GM23248 (cell line): ENCODE measurements around the gene GALNT2. TPM values are rescaled to one million over a fixed set of nuclear protein-coding genes. Genes with fewer than 3 reads are reported as not detected.

ENCODE experiments used
- DNase-seq: peaks from one replicate; pipeline ENCODE4 v3.0.0-alpha.2; 2015
- H2AFZ ChIP-seq: fragments of 200-600 bp; sonication (generic); 2 replicates; pipeline ENCODE4 v1.6.1; 2016; ENCODE audit warnings: antibody characterized with exemption
- H3F3A ChIP-seq: fragments of 200-600 bp; sonication (generic); 2 replicates; pipeline ENCODE4 v1.6.1; 2016; ENCODE audit warnings: mild to moderate bottlenecking, antibody characterized with exemption, mixed run types; ENCODE audit not compliant: insufficient read depth
- H3K27ac ChIP-seq: fragments of 200-600 bp; sonication (generic); 2 replicates; pipeline ENCODE4 v1.5.1; 2016; ENCODE audit warnings: mild to moderate bottlenecking
- H3K27me3 ChIP-seq: fragments of 200-600 bp; sonication (generic); replicated peaks from 2 replicates; pipeline ENCODE4 v1.6.1; 2016; ENCODE audit warnings: mild to moderate bottlenecking; ENCODE audit not compliant: insufficient read depth
- H3K36me3 ChIP-seq: fragments of 200-600 bp; sonication (generic); 2 replicates; pipeline ENCODE4 v1.6.1; 2016; ENCODE audit warnings: low read depth, mild to moderate bottlenecking
- H3K4me1 ChIP-seq: fragments of 200-600 bp; sonication (generic); 2 replicates; pipeline ENCODE4 v1.6.1; 2016; ENCODE audit warnings: mild to moderate bottlenecking; ENCODE audit not compliant: insufficient read depth
- H3K4me2 ChIP-seq: fragments of 200-600 bp; sonication (generic); one replicate; pipeline ENCODE4 v1.6.1; 2016; ENCODE audit warnings: mild to moderate bottlenecking; ENCODE audit not compliant: unreplicated experiment
- H3K4me3 ChIP-seq: fragments of 200-600 bp; sonication (generic); 2 replicates; pipeline ENCODE4 v1.5.1; 2016; ENCODE audit warnings: mild to moderate bottlenecking
- H3K79me2 ChIP-seq: fragments of 200-600 bp; sonication (generic); 2 replicates; pipeline ENCODE4 v1.6.1; 2016; ENCODE audit warnings: mild to moderate bottlenecking; ENCODE audit not compliant: insufficient read depth
- H3K9ac ChIP-seq: fragments of 200-600 bp; sonication (generic); 2 replicates; pipeline ENCODE4 v1.6.1; 2016; ENCODE audit warnings: mild to moderate bottlenecking
- H3K9me2 ChIP-seq: fragments of 200-600 bp; sonication (generic); 2 replicates; pipeline ENCODE4 v1.6.1; 2016; ENCODE audit warnings: mixed run types, mild to moderate bottlenecking, moderate library complexity; ENCODE audit not compliant: insufficient read depth
- H3K9me3 ChIP-seq: fragments of 200-600 bp; sonication (generic); one replicate; pipeline ENCODE4 v1.6.1; 2017; ENCODE audit warnings: low read depth
- H4K20me1 ChIP-seq: fragments of 200-600 bp; sonication (generic); 2 replicates; pipeline ENCODE4 v1.6.0; 2016; ENCODE audit not compliant: insufficient read depth
- EZH2 ChIP-seq: fragments of 200-600 bp; sonication (generic); IDR thresholded peaks from 2 replicates; pipeline ENCODE4 v1.6.1; 2018; ENCODE audit warnings: antibody characterized with exemption, mild to moderate bottlenecking; ENCODE audit not compliant: insufficient read depth, poor library complexity, severe bottlenecking
- EZH2phosphoT487 ChIP-seq: fragments of 200-600 bp; sonication (generic); IDR thresholded peaks from 2 replicates; pipeline ENCODE4 v1.6.1; 2018; ENCODE audit warnings: antibody characterized with exemption, moderate library complexity, mild to moderate bottlenecking, low read depth; ENCODE audit not compliant: insufficient read depth
- WGBS, 2 experiments: methylation state at CpG; one replicate each; pipeline ENCODE4 v1.1.6; 2015 to 2017; ENCODE audit warnings: low lambda C conversion rate in 2 of 2, low coverage in 1 of 2; ENCODE audit errors: missing lambda C conversion rate in 2 of 2; 5-methylcytosine and 5-hydroxymethylcytosine counted together
- in situ Hi-C: fragments of 300-500 bp; cut with MboI; formaldehyde crosslinking; loops from 2 replicates; pipeline ENCODE4 v1.15.0; 2020
- polyA plus RNA-seq: library from polyadenylated mRNA; unstranded; fragments of >200 nt; fragmentation: Nextera tagmentation; extraction: Ambion mirVana; gene quantifications from 2 replicates; pipeline ENCODE4 v1.2.1, GENCODE V29; 2016
- total RNA-seq: library from RNA; depleted of rRNA; stranded (reverse); fragments of >200 nt; shearing (Covaris generic); gene quantifications from 2 replicates; pipeline ENCODE4 v1.2.3, GENCODE V29; 2014

GALNT2 gene
- total and polyA plus RNA-seq, 2 experiments from 2014 or later: 111 to 124 TPM

- H3K27me3 ChIP-seq: no peaks in the 10 kb centered on the region
- DNase-seq: no peak
- peaks cover 22% of the 10 kb centered on the region; the same call in 1 of the 2 replicates for H3F3A ChIP-seq
- no peaks in the 10 kb centered on the region for H4K20me1 ChIP-seq
- WGBS, 2 experiments: 79 to 84% methylated on average over 4 of the region's 4 CpGs
- H3K27ac ChIP-seq: no peak overlapping the region; the same call in 1 of the 2 replicates
- H3K4me1 ChIP-seq: peaks cover 23% of the 10 kb centered on the region
- H3K9me3 ChIP-seq: no peaks in the 10 kb centered on the region
- no peak for TF ChIP-seq EZH2phosphoT487
- TF ChIP-seq EZH2: no peak
- H3K4me2 ChIP-seq: no peak overlapping the region
- no peaks in the 10 kb centered on the region for H3K36me3 ChIP-seq
- H3K79me2 ChIP-seq: peaks cover 93% of the 10 kb centered on the region
- in situ Hi-C loops: no loop called here
- no peak overlapping the region for H2AFZ ChIP-seq
- H3K9me2 ChIP-seq: no peaks in the 10 kb centered on the region
- H3K9ac ChIP-seq: no peak overlapping the region
- no peak overlapping the region for H3K4me3 ChIP-seq
Measured at GRCh38 chr1:230210326-230210980, 143.4 kb downstream of the GALNT2 start.

DNA sequence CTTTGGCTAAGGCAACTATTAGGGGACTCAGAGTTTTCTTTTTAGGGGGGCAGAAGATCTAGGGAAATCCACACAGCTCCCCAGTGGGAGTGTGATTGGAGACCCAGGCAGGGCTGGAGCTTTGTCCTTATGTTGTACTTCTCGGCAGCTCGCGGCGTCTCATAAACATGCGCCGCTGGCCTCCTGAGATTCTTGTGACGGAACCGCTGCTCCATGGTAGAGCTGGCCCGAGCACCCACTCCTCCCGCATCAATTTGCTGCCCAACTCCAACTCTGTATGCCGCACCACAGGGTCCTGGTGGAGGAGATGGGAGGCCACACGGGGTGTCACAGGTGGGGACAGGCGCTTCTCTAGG, 143.9 kb downstream of the GALNT2 start:
- Histone ChIP-seq H3K79me2 (peaks cover 99% of the 10 kb centered on the region), H3K36me3 (no peaks in the 10 kb centered on the region), H3K9me2 (no peaks in the 10 kb centered on the region), H3K27ac (no peak overlapping the region), H3K27me3 (no peaks in the 10 kb centered on the region), H3K4me1 (peaks cover 22% of the 10 kb centered on the region), H3K9ac (no peak overlapping the region), H3K4me3 (no peak overlapping the region), H3K4me2 (no peak overlapping the region), H3F3A (peaks cover 22% of the 10 kb centered on the region; the same call in 1 of the 2 replicates), H2AFZ (no peak overlapping the region), H3K9me3 (no peaks in the 10 kb centered on the region), H4K20me1 (no peaks in the 10 kb centered on the region)
- no peak for DNase-seq
- no peak for TF ChIP-seq EZH2
- TF ChIP-seq EZH2phosphoT487: no peak
- in situ Hi-C loops: no loop called here
- 97 to 99% methylated on average over 13 of the region's 13 CpGs for WGBS, 2 experiments

DNA sequence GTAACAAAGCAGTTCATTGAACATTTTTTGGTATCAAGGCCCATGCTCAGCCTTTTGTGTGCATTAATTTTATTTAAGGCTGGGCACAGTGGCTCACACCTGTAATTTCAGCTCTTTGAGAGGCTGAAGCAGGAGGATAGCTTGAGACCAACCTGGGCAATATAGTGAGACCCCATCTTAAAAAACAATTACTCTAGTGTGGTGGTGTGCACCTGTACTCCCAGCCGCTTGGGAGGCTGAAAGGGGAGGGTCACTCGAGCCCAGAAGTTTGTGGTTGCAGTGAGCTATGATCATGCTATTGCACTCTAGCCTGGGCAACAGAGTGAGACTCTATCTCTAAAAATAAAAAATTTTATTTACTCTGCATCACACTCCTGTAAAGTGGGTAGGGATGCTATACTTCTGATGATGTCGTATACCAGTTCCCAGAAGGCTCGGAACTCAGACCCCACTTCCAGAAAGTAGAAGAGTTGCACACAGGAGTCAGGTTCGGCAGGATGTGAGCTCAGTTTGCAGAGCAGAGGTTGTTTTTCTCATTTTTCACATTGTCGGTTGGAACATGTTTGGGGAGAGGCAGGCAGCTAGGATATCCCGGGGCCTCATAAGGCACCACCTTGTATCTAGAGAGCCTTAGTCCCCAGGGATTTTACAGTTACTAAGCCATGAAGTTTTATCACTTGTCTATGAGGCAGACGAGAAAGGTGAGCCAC, 144.6 kb downstream of the GALNT2 start:
- Histone ChIP-seq H3K9me2 (no peaks in the 10 kb centered on the region), H4K20me1 (no peaks in the 10 kb centered on the region), H3K36me3 (no peaks in the 10 kb centered on the region), H3K27ac (no peak overlapping the region), H3K9me3 (no peaks in the 10 kb centered on the region), H3K4me1 (peaks cover 16% of the 10 kb centered on the region), H3K79me2 (peaks cover 100% of the 10 kb centered on the region), H3F3A (peaks cover 16% of the 10 kb centered on the region; the same call in 1 of the 2 replicates), H3K4me3 (no peak overlapping the region), H2AFZ (no peak overlapping the region), H3K4me2 (no peak overlapping the region), H3K27me3 (no peaks in the 10 kb centered on the region), H3K9ac (no peak overlapping the region)
- no peak for DNase-seq
- 89 to 90% methylated on average over 8 of the region's 8 CpGs for WGBS, 2 experiments
- in situ Hi-C loops: no loop called here
- TF ChIP-seq EZH2phosphoT487 (no peak), EZH2 (no peak)

- Histone ChIP-seq H3K36me3 (no peaks in the 10 kb centered on the region), H3K79me2 (peaks cover 100% of the 10 kb centered on the region), H3K9ac (no peak overlapping the region), H3K27me3 (no peaks in the 10 kb centered on the region), H3F3A (0 out of 2 replicates have a peak, but pooled peaks cover 9% of the 10 kb centered on the region), H3K9me3 (no peaks in the 10 kb centered on the region), H2AFZ (no peak overlapping the region), H3K4me1 (peaks cover 12% of the 10 kb centered on the region; the same call in 1 of the 2 replicates), H3K27ac (no peak overlapping the region), H3K9me2 (no peaks in the 10 kb centered on the region), H3K4me2 (no peak overlapping the region), H3K4me3 (no peak overlapping the region), H4K20me1 (no peaks in the 10 kb centered on the region)
- in situ Hi-C loops: no loop called here
- TF ChIP-seq EZH2phosphoT487 (no peak), EZH2 (no peak)
- 93% methylated on average over 7 of the region's 7 CpGs for WGBS, 2 experiments
- DNase-seq: no peak
Measured at GRCh38 chr1:230212405-230212936, 145.4 kb downstream of the GALNT2 start.
